ENCODE data around the gene AKAP8L.

Gene AKAP8L, protein sequence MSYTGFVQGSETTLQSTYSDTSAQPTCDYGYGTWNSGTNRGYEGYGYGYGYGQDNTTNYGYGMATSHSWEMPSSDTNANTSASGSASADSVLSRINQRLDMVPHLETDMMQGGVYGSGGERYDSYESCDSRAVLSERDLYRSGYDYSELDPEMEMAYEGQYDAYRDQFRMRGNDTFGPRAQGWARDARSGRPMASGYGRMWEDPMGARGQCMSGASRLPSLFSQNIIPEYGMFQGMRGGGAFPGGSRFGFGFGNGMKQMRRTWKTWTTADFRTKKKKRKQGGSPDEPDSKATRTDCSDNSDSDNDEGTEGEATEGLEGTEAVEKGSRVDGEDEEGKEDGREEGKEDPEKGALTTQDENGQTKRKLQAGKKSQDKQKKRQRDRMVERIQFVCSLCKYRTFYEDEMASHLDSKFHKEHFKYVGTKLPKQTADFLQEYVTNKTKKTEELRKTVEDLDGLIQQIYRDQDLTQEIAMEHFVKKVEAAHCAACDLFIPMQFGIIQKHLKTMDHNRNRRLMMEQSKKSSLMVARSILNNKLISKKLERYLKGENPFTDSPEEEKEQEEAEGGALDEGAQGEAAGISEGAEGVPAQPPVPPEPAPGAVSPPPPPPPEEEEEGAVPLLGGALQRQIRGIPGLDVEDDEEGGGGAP

DNA sequence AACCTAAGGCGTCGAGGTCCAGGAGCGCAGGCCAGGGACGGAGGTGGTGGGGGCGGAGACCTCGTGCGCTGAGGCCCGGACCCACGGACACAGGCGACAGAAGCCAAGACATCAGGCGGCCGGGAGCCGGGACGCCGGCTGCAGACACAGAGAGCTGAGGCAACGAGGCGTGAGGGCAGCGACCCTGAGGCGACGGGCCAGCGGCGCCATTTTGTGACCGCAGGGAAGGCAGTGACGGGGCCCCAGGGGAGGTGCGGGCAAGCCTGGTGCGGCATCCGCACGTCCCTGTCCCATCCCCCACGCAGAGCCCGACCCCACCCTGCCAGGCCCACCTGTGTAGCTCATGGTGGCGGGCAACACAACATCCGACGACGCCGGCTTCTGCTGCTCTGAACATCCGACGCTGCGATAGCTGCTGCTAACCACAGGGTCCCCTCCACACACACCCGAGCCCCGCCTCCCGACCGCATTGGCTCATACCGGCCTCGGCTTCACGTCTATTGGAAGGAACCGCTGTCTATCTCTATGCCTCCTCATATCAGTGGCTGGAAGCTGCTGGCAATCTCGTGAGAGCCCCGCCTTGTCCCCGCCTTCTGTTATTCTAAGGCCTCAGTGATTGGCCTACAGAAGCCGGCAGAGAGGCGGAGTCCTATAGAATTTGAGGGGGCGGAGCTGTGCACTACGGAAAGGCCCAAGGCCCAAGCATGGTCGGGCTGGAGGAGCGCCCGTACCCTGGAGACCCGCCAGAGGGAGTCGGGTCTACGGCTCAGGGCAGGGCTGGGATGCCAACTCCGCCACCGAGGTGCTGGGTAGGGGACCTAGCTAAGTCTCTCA, at the start of gene AKAP8L:
Gene AKAP8L, minus strand, starts transcription at position 410 of the 834 bp plus-strand sequence. Its CDS starts 65 bp downstream, at position 345.
- DNase-seq = peak; percentile 100

DNA sequence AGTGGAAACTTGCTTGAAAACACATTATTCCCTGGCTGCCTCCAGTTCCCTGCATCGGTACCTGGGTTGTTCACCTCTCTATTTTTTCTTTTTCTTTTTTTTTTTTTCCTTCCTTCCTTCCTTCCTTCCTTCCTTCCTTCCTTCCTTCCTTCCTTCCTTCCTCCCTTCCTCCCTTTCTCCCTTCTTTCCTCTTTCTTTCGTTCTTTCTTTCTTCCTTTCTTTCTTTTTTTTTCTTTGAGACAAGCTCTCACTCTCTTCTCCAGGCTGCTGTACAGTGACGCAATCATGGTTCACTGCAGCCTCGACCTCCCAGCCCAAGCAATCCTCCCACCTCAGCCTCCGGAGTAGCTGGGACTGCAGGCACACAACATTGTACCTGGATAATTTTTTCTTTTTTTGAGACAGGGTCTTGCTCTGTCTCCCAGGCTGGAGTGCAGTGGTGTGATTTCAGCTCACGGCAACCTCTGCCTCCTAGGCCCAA, 49.0 kb upstream of the AKAP8L start:
- DNase-seq = no peak

DNA sequence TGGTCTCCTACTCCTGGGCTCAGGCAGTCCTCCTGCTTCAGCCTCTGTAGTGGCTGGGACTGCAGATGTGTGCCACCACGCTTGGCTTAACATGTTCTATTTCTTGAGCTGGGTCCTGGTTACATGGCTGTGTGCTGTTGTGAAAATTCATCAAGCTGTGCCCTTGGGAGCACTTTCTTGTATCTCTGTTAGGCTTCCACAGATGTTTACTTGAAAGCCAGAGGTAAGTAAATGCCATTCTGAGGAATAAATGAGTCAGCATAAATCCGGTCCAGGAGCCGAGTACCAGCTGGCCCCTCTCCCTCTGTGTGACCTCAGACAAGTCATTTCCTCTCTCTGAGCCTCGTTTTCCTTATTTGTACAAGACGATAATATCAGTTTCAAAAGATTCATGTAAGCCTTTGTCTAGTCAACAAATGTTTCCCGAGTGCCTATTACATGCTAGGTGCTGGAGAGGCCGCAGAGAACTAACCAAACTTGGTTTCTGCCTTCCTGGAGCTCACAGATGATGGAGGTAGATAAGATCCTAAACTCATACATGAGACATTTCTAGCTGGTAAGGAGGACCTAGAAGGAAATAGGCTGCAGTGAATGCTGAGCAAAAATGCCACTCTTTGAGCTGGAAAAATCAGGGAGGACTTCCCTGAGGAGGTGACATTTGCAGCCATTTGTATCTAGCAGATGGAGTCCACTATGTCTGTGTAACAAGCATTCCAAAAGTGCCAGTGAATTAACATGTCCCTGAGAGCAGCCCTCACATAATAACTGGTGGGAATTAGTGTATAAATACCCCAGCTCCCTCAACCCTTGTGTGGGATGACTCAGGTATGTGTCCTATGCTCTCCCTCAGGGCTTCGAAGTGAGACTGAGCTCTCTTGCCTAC, 48.3 kb upstream of the AKAP8L start:
- peak; percentile 96 for DNase-seq

DNA sequence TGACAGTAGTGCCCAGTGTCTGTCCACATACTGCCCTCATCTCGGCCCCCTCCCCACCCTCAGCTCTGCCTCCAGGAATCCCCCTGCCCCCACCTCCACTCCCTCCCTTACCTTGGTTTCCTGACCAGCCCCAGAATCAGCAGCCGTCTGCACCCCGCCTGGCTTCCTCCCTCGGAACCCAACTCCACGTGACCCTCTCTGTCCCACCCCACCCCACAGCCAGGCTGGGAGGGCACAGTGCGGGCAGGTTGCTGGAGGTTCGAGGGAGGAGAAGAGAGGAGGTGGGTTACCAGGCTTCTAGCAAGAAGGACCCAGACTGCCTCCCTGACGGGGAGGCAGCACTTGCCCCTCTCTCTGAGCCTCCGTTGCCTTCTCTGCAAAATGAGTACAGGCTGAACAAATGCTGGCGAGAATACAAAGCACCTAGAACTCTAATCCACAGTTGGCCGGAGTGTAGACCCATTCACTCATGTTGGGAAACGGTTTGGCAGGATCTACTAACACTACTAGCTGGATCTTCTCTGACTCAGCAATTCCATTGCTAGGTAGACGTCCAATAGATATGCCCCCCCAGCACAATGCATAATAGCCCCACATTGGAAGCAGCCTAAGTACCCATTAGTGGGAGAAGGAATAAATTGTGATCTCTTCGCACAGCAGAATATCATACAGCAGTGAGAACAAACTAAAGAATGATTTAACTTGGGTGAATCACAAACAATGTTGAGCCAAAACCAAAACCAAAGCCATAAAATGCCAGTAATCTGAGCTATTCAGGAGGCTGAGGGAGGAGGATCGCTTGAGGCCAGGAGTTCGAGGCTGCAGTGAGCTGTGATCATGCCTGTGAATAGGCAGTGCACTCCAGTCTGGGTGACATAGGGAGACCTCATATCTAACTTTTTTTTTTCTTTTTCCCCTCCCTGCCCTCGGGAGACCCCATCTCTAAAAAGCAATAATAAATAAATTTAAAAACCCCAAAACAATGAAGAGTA, 45.9 kb upstream of the AKAP8L start, which contains the start of gene RASAL3:
Gene RASAL3, minus strand, starts transcription at position 151 of the 992 bp plus-strand sequence. CDS start 186 bp downstream, outside the sequence.
- DNase-seq = peak; percentile 82

DNA sequence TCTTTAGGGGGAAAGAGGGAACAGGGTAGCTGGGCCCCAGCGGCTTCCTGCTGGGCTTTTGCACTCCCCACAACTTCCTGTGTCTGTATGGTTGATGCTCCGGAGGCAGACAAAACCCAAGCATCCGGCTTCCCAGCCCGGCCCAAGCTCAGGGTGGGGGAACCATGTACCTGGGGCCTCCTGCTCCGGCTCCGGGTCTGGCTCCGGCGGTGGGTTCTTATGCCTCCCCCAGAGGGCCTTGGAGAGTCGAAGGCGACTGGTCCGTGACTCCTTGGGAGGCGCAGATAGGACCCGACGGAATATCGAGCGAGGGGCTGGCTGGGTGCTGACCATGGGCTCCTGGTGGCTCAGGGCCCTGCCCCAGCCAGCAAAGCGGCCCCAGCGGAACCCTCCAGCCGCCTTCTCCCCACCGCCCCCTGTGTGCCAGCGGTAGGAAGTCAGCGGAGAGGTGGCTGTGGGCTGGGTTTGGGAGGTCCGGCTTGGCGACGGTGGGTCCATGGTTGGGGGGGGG, 45.1 kb upstream of the AKAP8L start:
- DNase-seq = peak; percentile 87

DNA sequence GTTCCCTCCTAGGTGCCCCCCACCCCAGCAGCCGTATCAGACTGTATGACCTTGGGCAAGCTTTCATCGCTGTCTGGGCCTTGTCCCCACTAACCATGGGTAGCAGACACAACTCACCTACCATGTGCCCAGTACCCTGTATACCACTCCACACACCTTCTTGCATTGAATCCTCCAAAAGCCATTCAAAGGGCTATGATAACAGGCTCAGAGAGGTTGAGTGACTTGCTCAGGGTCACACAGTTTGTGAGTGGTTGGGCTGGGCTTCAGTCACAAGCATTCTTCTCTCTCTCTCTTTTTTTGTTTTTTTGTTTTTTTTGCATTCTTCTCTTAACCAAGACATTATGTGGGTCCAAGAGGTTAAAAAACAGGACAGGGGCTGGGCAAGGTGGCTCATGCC, 42.9 kb upstream of the AKAP8L start:
- DNase-seq = no peak

DNA sequence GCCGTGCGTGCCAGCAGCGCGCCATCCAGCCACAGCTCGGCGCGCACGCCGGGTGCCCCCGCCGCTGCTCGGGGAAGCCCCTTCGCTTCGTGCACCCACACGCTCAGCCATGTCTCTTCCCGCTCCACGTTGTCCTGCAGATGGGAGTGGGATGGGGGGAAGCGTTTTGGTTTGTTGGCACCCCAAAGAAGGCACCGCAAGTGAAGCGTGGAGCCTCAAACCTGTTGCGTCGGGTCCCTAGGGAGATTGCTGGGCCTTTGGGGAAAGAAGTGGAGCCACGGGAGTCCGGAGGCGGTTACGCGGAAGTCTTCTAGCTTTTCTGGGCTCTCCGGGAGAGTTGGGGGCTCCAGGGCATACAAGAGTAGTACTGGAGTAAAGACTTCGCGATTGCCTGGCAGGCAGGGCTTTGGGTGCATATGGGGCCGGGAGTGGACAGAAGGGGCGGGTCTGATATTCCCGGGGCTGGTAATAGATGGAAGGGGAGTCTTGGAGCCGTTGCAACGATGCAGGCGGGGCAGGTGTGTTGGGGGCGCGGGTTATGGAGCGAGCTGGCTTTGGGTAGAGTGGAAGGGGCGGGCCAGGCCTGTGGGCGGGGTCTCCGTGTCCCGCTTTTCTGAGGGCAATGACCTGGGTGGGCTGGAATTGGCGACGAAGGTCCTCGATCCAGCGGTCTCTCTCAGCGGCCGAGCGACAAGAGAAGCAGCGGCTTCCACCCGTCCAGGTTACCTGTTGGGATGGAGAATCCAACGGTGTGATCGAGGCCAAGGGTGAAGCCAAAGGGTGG, 39.1 kb upstream of the AKAP8L start:
- DNase-seq = no peak

DNA sequence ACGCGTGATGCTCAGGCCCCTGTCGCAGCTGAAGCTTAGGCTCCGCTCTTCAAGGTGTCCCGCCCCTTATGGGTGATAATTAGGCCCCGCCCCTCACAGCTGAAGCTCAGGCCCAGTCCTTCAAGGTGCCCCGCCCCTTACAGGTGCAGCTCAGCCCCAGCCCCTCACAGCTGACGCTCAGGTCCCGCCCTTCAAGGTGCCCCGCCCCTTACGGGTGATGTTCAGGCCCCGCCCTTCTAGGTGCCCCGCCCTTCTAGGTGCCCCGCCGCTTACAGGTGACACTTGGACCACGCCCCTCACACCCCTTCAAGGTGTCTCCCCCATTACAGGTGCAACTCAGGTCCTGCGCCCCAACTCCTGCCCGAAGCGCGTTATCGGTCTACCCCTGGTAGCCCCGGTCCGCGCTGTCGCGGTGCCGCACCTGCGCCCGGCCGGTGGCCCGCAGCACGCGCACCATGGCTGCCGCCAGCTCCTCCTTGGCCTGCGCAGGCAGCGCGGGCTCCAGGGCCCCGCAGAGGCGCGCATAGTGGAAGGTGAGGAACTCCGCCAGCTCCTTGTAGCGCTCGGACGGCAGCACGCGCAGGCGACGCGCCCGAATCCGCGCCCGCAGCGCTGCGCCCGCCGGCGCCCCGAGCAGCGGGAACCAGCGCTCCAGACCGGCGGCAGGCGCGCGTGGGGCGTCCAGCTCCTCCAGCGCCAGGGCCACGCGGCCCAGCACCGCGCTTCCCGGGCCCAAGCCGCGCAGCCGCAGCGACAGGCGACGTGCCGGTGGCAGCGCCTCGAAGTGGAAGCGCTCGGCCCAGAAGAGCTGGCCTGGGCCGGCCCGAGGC, 38.3 kb upstream of the AKAP8L start:
- no peak for DNase-seq

DNA sequence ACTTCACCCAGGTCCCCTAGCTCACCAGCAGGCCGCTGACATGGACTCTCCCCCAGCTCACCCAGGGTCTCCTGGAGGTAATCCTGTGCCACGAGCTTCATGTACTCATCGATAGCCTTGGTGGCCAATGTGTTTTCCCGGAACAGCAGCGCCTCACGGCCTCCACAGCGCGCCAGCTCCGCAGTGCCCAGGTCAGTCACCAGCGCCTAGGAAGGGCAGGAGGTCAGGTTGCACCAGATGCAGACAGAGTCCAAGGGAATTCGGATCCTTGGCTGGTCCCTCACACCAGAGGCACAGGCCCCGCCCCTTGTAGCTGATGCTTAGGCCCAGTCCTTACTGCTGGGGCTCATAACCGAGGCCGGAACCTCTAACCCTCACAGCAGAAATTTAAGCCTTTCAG, 37.7 kb upstream of the AKAP8L start:
- no peak for DNase-seq

DNA sequence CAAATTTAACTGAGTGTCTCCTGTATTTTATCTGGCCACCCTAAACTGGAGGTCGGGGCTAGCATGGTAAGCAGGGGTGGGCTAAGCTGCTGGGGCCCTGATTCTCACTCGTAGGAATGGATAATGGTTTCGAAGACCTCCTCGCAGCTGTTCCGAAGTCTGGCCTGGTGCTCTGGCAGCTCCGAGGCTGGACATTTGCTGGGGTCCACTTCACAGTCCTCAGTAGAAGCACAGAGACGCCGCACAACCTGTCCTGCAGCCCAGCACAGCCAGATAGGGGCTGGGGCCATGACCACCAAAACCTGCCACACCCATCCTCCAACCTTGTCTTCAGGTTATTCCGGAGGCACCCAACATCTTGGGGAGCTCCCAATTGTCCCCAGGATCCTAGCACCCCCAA, 37.2 kb upstream of the AKAP8L start:
- no peak for DNase-seq

DNA sequence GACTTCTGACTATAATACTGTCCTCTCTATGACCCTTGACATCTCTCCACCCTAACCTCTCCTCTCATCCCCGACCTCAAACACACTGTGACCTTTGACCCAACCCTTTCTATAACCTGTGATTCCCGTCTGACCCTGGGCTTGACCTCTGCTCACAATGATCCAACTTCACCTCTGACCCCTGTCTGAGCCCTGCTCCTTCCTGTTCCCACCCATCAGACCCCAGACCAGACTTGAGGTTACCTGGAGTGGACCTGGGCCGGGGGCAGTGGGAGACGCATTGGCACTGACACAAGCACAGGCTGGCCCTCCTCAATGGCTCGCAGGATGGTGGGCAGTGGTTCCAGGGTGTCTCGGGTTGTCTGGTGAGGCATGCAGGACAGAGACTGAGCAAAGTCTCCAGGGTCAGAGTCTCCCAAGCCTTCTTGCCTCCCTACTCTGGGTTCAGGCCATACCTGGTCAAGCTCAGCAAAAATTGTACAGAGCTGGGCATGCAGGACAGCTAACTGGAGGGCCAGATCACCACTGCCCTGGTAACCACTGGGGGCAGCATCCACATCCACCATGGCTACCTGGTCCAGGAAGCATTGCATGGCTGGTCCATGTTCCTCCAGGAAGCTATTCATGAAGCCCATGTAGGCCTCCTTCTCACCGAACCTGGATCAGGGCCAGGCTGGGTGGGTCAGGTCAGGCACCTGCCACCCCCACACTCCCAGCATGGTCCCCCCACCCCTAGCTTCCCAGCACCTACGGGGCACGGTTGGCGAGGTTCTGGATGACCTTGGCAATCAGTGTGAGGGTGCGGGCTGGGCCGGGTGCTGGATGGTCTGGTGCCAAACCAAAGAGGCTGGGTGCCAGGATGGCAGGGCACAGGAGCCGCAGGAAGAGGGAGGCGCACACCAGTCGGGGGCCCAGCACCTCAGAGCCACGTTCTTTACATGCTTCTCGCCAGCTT, 35.4 kb upstream of the AKAP8L start:
- DNase-seq = no peak

DNA sequence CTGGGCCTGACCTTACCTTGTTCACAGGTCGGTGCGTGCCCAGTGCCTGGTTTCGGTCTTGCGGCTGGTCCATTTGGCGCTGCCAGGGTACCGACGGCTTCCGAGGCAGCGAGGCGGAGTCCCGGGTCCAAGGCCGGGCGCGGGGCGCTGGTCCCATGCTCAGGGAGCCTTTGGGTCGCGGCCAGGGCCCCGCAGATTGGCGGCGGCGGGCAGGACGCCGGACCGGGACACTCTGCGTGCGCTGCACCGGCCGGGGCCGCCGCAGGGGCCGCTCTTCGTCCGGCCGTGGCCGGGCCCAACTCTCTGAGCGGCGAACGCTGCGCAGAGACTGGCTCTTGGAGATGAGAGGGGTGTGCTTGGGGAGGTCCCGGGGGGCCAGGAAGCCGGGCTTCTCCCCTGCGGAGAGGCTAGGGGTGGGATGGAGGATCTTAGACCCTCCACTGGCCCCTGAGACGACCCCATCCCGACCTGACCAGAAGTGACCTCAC, 34.3 kb upstream of the AKAP8L start:
- no peak for DNase-seq

DNA sequence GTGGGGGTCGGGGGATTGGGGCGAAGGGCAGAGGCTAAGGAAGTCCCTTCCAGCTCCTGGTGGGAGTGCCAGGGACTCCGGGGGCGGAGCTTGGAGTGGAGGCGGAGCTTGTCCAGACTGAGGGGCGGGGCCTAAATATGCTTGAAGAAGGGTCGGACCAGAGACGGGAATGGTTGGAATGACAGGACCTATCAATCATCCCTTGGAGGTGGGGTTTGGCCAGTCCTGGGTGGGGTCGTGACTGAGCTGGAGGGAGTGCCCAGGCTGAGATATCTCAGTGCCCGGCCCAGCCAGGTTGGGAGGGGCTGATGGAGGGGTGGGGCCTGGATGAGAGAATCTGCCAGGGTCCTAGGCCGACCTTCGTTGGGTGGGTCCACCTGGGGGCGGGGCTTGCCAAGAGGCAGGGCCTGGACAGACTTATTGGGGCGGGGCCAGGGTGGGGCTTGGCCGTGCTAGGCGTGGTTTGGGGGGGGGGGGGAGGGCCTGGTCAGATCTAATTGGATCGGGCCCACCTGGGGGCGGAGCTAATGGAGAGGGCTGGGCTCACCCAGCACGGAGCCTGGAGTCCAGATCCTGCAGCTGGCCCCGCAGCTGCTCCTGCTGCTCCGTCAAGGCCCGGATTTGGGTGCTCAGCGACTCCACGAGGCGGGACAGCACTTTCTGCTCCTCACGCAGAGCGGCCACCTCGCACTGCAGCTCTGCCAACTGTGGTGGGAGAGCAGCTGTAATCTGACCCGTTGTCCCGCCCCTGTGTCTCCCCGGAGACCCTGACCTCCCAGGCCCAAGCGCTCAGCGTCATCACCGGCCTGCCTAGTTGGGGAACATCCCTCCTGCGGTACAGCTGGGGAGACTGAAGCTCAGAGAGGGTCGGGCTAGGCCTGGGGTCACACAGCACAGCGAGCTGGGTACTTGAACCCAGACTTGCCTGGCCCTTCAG, 33.6 kb upstream of the AKAP8L start:
- DNase-seq = no peak

DNA sequence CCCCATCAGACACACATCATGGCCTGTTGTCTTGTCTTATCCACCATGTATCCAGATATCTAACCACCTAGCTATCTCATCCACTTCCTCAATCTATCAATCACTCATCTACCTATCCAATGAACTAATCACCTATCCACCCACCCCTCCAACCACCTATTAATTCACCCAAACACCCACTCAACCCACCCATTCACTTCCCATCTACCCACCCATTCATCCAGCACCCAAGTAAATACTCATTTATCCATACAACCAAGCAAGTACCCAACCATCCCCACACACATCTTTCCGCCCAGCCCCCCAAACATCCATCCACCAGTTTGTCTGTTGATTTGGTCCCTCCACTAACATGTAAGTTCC, 31.7 kb upstream of the AKAP8L start:
- DNase-seq = no peak

DNA sequence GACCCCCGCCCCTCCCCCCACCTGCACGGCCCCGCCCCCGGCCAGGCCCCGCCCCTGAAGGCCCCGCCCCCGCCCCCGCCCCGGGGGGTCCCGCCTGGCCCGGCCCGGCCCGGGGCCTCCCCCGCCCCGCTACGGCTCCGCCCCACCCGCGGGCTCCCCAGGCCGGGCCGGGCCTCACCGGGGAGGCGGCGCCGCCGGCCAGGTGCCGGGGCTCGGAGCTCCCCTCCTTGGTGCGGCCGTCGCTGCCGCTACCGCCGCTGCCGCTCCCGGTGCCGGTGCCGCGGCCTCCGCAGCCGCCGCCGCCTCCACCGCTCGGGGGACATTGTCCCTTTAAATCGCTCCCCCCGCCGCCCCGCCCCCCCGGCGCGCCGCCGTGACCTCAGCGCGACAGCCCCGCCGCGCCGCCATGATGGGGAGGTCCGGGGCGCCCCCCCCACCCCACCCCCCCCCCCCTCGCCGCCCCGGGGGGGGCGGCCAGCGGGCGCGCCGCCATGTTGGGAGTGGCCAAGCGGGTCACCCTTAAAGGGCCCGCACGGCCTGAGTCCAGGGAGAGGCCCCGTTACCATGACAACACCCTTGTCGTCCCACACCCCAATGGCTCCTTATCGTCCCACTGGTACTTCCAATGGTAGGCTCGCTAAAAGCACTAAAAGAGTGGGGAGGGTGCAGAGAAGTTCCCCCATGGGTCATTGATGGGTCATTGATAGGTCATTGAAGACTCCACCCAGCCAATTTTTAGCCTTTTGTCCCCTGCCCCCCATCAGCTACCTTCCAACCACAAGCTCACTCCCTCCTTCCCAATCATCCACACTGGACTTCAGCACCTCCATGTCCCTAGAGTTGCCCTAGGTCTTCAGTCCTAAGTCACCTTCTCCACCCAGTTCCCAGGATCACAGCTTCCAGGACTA, 31.1 kb upstream of the AKAP8L start, which contains the start of gene WIZ:
Gene WIZ, minus strand, starts transcription at position 337 of the 908 bp plus-strand sequence. CDS start 1,649 bp downstream, outside the sequence.
- DNase-seq = peak; percentile 81

All from CD4-positive, alpha-beta T cell treated with Interleukin-4 for 4 hours (primary cell).